NCI-H1694 treated with DMSO at 0.1 percent for 48 hours (cell line): Measurements from ENCODE around the gene HLA-DMA.

Source experiments
- DNase-seq: peaks from one replicate; lab custom pipeline; 2025; lab: John Stamatoyannopoulos, UW

HLA-DMA gene

DNA sequence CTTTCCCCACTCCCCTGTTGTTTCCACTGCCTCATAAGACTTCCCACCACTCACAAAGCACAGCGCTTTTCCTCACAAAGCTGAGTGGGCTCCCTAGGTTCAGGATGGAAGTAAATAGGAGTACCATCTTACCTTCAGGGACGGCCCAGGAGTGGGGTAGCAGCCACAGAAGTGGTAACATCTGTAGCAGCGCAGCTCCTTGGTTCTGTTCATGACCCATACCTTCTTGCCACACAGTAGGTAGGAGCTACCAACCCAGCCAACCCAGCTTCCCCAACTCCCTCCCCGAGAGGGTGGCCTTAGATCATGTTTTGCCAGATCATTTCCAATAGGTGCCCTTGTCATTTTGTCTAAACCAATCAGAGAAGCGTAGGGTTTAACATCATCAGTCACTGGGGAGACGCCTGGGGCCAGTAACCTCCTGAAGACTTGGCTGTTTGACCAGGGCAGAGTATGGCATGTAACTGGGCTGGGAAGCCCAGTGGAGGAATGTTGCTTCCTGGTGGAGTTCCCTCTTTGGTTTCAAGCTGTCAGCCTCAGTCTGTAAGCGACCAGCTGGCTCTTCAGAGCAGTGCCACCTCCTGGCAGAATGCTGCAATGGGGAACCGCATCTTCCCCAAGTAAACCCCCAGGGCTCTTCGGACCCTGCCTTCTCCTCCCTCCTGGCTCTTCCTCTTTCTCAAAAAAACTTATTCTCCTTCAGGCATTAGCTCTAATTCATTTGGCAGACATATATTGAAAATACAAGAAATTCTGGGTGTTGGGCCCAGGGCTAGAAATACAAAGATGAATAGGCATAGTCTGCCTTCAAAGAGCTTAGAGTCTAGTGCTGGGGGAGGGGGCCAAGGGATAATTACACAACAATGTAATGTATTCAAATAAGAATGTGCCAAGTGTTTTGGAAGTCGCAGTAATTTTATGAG is at the start of gene HLA-DMA:
Gene HLA-DMA, minus strand, starts transcription at position 281 of the 923 bp plus-strand sequence. Its CDS starts 61 bp downstream, at position 220.
- peak; percentile 17 for DNase-seq

DNA sequence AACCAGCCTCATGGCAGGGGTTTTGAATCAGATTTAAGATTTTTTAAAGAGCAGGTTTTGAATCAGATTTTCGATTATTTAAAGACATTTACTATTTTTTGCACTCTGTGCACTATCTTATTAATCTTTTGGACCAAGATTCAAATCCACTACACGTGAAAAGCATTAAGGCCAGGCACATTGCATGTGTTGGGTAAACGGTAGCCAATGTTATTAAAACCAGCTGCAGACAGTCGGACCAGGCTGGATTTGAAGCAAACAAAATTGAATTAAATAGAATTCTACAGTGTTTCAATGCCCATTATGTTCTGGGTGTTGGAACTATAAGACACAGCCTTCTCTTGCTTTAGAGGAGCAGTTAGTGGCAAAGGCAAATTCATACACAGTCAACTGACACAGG is 48.8 kb upstream of the HLA-DMA start:
- no peak for DNase-seq

DNA sequence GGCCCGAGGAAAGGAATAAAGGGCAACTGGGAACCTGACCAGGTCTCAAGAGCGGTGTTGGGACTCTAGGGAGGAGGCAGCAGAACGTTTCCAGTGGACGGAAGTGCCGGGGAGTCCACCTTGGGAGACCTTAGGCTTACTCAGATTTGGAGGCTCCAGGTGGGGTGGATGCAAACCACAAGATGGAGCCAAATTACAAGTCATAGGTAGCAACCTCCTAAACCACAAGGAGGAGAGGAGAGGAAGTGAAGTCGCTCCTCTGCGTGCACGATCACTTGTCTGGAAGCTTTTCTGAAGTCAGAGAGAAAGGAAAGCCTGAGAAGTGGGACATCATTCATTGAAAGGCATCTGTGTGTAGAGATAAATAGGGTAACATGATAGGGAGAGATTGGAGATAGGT is 47.2 kb upstream of the HLA-DMA start:
- DNase-seq: no peak

DNA sequence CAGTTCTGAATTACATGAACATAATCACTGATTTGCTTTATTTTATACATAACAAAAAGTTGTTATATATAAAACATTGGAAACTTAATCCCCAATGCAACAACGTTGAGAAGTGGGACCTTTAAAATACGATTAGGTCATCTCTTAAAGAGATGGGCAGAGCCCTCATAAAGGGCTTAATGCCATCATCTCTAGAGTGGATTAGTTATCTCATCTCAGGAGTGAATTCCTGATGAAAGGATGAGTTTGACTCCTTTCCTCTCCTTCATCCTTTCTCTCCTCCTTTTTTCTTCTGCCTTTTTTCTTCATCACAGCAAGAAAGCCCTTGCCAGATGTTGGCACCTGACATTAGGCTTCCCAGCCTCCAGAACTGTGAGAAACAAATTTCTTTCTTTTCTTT is 42.6 kb upstream of the HLA-DMA start:
- DNase-seq: no peak

DNA sequence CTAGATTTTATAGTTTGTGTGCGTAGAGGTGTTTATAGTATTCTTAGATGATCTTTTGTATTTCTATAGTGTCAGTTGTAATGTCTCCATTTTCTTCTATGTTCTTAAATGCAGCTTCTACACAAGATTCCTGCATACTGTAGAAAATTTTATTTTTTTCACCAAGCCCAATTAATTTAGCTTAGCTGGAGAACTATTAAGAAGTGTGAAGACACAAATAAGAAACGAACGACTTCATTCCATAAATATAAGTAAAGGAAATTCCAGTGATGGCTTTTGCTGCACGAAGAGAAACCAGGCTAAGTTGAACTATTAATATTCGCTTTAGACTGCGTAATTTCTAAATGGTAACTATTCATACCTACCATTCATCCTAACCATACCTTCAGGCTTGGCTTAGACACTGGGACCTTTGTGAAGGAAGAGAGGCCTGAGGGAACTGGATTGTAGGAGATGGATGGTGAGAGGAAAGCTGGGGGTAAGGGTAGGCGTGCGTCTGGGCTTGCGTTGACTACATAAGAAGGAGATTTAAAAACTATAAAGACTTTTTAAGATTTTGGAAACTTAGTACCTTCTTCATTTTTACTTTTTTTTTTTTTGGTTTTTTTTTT is 40.6 kb upstream of the HLA-DMA start:
- no peak for DNase-seq

DNA sequence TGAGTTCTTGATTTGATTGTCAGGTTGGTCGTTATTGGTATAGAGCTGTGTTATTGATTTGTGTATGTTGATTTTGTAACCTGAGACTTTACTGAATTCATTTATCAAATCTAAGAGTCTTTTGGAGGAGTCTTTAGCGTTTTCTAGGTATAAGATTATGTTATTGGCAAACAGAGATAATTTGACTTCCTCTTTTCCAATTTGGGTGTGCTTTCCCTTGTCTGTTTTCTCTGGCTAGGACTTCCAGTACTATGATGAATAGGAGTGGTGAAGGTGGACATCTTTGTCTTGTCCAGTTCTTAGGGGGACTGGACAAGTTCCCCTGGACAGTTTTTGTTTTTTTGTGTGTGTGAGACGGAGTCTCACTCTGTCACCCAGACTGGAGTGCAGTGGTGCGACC is 39.1 kb upstream of the HLA-DMA start:
- DNase-seq: no peak

DNA sequence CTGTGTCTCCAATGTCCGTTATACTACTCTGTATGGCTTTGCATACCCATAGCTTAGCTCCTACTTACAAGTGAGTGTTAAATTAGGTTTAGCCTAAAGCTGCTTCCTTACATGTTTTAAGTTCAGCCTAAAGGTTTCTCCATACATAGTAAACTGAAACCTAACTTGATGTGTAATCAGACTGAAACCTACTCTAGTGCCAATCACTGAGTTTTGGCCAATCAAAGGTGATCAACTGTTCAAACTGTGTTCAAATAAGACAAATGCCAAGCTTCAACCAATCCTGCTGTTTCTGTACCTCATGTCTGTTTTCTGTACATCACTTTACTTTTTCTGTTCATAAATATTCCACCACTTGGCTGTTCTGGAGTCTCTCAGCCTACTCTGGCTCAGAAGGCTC is 36.5 kb upstream of the HLA-DMA start:
- DNase-seq: no peak

DNA sequence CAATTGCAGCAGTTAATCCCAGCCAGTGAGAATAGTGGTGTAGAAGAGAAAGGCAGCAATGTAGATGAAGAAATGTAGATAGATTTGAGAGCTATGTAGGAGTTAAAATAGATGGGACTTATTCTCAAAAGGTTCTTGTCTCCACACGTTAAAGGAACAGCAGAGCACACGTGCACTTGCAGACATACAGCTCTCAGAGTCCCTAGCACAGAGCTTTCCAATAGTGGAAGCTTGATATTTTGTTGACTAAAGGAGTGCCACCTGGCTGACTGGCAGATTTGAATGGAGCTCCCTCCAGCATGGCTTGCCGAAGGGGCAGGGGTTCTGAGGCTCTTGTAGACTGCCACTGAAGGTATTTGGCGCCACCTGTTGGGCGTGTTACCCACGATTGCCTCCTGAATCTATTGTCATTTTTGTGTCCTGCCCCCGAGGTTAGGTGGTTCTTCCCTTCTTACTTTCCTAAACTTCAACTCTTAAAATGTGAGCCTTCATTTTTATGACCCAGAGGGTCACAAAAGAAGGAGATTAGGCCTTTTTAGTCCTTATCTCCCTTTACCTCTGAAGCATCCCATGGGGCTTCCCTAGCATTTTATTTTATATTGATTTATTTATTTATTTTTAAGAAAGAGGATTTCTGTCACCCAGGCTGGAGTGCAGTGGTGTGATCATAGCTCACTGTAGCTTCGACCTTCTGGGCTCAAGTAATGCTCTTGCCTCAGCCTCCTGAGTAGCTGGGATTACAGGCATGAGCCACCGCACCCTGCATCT is 31.9 kb upstream of the HLA-DMA start:
- peak; percentile 87 for DNase-seq

DNA sequence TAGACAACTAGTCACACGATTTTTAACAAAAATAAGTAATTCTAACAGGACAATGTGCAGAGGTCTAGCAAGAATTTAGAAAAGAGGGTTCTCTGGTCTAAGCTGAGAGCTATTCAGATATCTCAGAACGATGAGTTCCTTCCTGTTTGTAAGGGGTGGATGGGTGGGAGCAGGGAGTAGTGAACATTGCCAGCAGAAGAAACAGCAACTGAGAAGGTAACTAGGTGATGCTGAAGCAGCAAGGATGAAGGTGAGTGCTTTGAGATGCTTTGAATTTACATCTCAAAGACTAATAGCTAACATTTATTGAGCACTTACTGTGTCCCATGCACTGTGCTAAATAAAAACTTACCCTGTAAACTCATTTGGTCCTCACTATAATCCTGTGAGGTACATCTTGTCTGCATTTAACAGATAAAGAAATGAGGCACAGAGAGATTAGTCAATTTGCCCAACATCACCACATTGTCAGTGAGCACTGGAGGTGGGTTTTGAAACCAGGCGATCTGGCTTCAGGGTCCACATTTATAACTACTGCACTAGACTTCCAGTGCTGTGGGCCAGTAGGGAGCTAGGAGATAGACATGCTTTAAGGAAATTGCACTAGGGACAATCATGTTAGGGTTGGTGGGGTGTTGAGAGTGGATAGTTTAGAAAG is 31.2 kb upstream of the HLA-DMA start:
- DNase-seq: no peak

DNA sequence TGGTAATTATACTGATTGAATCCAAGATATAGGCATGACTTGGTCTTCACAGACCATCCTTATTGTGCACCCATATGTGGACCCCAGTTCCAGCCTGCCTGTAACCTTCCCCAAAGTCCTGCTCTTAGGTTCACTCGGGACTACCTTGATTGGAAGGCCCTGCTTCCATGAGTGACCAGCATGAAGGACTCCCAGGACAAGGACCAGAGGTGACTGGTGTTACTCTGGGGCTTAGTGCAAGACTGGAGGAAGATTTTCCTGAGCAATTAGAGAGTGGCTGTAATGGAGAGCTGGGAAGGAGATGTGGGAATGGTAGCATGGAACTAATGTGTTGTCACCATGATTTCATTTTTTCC is 30.6 kb upstream of the HLA-DMA start:
- DNase-seq: no peak

DNA sequence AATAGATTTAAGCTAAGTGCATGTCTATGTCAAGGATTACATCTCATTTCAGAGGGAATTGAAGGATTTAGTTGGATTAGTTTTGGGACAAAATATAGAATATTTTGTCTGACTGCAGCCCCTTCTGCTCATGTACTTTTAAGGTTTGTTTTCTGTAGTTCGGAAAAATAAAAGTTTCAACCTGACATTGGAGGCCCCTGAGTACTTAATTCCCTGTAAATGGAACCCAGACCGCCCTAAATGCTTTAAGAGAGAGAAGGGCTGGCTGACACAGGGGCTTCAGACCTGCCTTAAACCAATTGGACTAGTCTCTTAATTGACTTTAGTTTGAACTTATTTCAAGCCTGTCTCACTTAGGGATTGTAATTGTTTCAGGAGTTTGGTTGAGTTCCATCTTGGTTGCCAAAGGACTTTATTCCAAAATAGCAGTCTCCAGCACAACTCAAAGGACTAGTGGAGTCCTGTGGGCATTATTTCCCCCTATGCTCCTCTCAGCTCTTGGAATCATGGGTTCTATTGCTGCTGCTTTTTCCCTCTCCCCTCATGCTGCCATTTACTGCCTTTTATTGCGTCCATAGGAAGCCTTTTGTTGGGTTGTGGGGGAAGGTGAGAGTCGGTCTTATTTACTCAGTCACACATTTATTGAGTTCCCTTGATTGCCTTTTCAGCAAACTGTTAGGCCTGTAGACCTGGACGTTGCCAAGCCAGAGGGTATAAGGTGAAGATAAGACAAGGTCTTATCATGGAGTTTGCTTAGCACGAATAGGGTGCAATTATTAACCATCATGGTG is 30.0 kb upstream of the HLA-DMA start:
- DNase-seq: no peak

DNA sequence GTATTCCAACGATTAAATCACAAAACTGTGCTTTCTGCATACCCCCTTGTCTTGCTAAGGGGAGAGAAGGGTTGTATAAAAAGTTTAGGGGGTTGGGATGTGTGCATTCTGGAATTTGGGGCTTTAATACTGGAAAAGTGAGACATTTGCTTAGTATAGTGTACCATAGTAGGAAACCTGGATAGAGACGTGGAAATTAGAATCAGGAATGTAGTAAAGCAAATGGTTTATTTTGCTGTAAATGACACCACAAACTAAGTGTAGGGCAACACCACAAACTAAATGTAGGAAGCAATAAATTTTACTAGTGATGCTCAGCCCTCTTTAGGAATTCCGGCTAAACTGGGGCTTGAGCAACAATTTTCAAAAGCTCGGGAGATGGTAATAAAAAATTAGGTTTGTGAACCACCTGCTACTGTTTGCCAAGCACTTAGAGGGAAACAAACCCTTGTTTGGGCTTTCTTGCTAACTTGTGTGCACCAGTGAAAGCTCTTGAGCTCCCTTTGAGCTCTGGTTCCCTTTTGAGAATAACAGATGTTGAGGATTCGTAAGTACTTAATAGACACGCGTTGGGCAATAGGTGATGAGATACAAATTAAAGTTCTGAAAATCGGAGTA is 29.3 kb upstream of the HLA-DMA start:
- no peak for DNase-seq

DNA sequence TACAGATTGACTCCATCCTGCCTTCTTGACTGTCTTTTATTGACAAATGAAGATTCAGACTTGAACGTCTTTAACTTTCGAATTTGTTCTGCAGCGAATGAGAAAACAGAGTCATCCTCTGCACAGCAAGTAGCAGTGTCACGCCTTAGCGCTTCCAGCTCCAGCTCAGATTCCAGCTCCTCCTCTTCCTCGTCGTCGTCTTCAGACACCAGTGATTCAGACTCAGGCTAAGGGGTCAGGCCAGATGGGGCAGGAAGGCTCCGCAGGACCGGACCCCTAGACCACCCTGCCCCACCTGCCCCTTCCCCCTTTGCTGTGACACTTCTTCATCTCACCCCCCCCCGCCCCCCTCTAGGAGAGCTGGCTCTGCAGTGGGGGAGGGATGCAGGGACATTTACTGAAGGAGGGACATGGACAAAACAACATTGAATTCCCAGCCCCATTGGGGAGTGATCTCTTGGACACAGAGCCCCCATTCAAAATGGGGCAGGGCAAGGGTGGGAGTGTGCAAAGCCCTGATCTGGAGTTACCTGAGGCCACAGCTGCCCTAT is 27.7 kb upstream of the HLA-DMA start:
- DNase-seq: no peak

DNA sequence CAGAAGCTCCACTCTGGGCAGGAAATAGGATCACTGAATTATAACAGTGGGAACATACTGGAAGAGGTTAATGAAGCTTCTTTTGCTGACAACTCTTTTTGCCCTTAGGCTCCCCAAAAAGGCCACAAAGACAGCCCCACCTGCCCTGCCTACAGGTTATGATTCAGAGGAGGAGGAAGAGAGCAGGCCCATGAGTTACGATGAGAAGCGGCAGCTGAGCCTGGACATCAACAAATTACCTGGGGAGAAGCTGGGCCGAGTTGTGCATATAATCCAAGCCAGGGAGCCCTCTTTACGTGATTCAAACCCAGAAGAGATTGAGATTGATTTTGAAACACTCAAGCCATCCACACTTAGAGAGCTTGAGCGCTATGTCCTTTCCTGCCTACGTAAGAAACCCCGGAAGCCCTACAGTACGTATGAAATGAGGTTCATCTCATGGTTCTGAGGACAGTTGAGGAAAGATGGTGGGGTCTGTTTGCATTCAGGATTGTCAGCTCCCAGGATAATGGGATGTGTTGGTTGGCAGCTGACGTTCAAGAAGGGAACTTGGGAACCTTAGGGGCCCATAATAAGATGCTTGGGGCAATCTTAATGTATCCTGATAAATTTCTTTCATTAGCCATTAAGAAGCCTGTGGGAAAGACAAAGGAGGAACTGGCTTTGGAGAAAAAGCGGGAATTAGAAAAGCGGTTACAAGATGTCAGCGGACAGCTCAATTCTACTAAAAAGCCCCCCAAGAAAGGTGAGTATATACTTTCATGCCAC is 27.0 kb upstream of the HLA-DMA start:
- no peak for DNase-seq

DNA sequence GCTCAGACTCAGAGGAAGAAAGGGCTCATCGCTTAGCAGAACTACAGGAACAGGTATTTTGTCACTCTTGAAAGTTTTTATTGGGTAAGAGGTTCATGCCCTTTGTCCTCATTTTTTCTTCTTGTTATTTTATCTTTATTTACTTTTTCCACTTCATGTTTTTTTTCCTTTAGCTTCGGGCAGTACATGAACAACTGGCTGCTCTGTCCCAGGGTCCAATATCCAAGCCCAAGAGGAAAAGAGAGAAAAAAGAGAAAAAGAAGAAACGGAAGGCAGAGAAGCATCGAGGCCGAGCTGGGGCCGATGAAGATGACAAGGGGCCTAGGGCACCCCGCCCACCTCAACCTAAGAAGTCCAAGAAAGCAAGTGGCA is 25.0 kb upstream of the HLA-DMA start:
- no peak for DNase-seq

DNA sequence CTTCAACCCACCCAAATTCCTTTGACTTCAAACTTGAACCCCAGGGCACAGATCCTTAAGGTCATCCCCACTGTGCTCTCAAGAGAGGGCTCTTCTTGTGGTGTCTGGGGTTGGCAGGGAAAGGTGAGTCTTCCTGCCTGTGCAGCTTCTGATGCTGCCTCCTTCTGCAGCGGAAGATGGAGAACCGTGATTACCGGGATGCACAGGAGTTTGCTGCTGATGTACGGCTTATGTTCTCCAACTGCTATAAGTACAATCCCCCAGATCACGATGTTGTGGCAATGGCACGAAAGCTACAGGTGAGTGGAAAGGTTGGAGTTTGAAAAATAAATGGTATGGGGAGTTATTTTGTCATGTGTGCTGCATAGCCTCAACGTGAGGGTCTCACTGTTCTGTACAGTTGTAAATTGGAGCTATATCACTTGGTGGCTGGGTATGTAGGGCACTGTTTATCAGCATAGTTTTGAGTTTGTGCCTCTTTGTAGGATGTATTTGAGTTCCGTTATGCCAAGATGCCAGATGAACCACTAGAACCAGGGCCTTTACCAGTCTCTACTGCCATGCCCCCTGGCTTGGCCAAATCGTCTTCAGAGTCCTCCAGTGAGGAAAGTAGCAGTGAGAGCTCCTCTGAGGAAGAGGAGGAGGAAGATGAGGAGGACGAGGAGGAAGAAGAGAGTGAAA is 24.5 kb upstream of the HLA-DMA start:
- DNase-seq: no peak

DNA sequence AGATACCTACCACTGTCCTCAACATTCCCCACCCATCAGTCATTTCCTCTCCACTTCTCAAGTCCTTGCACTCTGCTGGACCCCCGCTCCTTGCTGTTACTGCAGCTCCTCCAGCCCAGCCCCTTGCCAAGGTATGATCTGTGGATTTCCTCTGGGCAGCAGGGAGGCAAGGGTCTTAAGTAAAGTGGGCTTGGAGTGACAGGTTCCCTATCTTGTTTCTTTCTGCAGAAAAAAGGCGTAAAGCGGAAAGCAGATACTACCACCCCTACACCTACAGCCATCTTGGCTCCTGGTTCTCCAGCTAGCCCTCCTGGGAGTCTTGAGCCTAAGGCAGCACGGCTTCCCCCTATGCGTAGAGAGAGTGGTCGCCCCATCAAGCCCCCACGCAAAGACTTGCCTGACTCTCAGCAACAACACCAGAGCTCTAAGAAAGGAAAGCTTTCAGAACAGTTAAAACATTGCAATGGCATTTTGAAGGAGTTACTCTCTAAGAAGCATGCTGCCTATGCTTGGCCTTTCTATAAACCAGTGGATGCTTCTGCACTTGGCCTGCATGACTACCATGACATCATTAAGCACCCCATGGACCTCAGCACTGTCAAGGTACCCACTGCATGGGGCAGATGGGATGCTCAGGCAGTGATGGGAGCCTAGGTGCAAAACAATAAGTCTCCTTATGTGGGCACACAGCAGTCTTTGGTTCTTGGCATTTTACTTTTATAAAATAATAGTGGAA is 23.6 kb upstream of the HLA-DMA start:
- DNase-seq: no peak

DNA sequence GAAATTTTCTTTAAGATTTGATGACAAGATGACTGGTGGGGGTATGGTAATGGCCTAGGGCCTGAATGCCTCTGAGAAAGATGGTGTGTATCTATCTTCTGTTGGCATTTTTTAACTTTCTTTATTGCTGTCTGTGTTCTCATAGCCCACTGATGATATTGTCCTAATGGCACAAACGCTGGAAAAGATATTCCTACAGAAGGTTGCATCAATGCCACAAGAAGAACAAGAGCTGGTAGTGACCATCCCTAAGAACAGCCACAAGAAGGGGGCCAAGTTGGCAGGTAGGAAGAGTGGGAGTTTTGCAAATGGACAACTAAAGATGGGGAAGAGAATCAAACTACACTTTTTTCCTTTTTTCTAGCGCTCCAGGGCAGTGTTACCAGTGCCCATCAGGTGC is 23.0 kb upstream of the HLA-DMA start:
- DNase-seq: no peak
